GM18909 (cell line): ENCODE data around the gene RNASE13.

ENCODE experiments used
- ATAC-seq: cut with Tn5 transposase; IDR thresholded peaks from one replicate; pipeline ENCODE4 v1.9.1; 2021; ENCODE audit warnings: mild to moderate bottlenecking; ENCODE audit not compliant: unreplicated experiment, poor library complexity

Gene RNASE13

DNA sequence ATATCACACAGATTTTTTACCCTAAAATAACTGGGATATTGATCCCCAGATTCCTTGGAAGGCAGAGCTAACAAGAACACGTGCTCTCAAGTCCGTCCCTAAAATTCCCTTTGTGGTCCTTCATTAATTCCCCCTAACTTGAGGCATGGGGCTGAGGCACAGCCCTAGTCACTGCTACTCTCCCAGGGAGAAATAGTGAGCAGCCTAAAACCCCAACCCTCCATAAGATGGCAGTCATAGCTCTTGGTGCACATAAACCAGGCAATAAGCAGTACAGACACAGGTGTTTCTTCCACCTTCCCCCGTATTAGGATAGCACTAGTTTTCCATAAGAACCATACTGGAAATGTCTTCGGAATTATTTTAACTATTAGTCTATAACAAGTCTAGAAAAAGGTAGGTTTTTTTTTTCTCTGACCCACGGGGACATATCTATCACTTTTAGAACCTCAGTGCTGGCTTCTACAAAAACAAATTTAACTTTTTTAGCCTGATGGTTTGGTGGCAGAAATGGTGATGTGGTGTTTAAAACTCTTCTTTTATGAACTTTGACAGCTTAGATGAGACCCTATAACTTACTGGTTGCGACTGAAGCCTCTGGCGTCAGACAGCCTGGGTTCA is 32.4 kb upstream of the RNASE13 start:
- ATAC-seq, result no peak

DNA sequence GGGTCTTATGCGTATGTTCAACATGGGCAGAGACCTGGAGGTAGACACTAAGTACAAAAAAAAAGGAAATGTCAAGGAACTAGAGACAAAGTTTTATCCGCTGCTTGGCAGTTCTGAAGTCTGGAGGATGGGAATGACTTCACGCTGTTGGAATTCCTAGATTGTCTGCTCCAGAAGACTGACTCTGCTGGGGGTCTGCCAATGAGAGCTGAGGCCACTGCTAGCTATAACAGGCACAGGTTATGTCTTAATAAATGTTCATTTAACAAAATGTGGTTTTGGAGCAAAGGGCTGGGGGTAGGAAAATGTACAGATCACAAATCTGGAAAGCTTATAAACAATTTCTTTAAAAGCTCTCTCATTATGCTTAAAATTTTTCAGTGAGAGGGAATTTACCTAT is 28.9 kb upstream of the RNASE13 start:
- ATAC-seq, result no peak

DNA sequence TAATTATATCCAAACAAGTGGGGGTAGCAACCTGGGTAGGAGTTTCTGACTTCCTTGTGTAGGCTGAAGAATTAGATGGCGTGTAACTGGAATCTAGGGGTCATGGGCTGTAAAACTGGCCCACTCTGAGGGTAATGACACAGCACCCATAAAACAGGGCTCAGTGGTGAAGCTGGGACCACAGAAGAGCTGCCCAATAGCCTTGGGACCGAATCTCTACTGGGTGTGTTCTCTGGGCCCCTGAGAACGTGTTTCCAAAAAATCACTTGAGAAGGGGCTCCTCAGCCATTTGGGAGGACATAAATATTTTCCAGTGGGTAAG is 26.7 kb upstream of the RNASE13 start:
- no peak for ATAC-seq

DNA sequence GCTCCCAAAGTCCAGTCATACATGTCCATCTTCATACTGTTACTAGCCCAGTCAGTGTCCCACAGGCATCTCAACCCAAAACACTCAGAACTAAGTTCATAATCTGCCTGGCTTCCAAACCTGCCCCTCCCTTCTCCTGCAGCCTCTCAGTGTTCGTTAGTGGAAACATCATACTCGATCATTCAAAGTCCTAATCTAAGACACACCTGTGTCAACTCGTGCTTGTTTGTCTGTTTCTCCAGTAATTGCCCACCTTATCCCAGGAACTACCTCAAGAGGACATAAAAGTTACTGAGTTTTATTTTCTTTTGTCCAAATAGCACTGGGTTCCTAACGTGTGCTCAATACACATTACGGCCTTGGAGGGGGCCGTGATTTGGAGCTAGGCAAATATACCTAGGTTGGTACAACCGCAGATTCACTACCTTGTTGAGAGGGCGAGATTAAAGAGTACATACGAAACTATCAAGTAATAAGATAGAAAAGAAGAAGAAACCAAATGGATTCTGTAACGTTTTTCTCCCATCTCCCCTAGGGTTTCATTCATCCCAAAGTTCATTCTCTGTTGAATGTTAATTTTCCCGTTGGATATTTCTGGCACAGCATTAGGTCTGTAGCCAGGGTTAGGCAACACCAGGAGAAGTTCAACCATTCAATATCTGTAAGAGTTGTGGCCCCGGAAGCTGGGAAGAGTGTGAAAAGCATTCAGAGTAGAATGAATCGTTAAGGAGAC is 26.2 kb upstream of the RNASE13 start:
- no peak for ATAC-seq

DNA sequence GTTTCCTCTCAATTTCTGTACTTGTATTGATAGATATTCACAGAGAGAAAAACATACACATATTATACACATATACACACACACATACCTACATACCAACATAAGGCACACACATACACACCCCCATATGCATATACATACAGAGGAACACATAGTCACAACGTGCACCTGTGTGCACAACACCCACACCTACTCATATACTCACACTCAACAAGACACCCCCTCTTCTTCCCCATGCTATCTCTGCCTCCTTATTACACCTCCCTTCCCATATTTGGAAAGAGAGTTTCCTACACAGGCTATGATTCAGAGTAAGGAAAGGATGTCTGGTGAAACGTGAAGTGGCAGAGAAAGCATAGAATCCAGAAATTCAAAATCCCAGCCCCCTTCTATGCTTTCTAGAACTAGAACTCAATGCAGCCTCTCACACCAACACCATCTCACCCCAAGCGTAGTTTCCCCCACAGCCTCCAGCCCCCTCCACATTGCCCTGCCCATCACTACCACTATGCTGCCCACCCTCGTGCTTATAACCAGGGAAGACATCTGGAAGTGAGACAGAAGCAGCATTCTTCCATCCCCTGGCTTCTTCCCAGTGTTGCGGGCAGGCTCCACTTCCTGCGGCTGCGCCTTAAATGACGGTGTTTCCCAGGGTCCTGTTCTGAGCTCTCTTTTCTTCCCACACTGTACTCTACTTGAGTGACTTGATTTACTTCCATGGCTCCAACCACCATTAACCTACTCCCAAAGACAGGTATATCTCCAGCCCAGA is 25.4 kb upstream of the RNASE13 start:
- ATAC-seq, result no peak

DNA sequence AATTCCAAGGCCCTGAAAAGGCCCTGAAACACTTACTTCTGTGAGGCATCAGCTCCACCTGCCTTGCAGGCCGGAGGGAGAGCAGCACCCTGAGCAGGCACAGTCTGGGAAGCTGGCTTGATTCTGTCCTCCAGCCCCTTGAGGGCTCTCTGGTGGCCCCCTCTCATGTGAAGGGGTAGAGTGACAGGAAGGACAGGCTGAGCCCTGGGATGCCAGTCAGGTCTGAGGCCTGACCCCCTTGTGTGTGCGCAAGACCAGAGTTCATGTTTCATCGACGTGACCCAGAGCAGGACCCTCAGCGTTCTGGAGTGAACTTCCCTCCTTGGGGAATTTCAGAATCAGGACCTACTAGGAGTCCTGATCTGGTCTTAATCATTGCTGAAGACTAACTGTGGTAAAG is 24.3 kb upstream of the RNASE13 start:
- no peak for ATAC-seq

DNA sequence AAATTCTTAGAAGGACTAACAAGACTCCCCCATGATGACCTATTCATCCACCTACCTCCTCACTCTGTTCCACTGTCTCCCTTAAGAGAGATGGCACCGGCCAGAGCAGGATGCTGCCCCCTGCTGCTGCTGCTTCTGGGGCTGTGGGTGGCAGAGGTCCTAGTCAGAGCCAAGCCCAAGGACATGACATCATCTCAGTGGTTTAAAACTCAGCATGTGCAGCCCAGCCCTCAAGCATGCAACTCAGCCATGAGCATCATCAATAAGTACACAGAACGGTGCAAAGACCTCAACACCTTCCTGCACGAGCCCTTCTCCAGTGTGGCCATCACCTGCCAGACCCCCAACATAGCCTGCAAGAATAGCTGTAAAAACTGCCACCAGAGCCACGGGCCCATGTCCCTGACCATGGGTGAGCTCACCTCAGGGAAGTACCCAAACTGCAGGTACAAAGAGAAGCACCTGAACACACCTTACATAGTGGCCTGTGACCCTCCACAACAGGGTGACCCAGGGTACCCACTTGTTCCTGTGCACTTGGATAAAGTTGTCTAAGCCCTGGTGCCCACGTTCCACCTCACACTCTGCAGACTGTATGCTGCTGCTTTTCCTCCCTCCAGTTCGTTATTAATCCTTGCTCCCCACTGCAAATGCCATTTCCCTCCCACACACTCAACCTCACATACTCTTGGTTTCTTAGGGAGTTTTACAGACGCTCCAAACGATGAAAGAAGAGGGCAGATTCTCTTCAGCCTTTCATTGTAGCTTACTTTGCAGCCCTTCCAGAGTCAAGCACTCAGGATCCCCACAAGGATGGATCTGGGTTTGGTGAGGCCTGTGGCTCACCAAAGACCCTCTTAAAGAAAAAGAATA is 23.4 kb upstream of the RNASE13 start, which contains the start of gene RNASE8:
Gene RNASE8, plus strand, starts transcription at position 20 of the 873 bp plus-strand sequence. Its CDS starts 71 bp downstream, at position 91.
- no peak for ATAC-seq

DNA sequence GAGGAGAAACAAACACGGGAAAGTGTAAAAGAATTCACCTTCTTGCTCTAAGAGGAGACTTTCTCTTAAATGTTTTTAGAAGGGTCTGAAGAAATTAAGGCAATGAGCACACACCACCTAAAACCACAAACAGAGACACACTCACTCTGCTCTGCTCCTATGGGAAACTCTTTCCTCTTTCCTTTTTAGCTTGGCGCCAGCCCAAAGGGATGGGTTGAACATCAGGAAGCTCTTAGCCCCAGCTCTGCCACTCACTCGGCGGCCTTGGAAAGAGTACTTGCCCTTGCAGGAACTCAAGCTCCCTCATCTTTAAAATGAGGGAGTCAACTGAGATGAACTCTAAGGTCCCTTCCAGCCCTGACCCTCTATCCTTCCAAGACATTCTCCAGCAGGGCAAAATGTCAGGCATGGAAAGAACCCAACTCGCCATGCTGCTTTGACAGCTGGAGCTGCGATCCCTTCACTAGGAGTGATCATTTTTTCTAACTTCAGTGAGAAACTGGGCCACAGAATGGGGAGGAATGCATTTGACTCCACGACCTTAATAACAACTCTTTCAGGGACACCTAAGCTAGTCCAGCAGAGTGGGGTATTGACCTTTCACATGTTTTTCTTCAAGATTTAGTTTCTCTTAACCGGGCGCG is 22.0 kb upstream of the RNASE13 start:
- no peak for ATAC-seq

DNA sequence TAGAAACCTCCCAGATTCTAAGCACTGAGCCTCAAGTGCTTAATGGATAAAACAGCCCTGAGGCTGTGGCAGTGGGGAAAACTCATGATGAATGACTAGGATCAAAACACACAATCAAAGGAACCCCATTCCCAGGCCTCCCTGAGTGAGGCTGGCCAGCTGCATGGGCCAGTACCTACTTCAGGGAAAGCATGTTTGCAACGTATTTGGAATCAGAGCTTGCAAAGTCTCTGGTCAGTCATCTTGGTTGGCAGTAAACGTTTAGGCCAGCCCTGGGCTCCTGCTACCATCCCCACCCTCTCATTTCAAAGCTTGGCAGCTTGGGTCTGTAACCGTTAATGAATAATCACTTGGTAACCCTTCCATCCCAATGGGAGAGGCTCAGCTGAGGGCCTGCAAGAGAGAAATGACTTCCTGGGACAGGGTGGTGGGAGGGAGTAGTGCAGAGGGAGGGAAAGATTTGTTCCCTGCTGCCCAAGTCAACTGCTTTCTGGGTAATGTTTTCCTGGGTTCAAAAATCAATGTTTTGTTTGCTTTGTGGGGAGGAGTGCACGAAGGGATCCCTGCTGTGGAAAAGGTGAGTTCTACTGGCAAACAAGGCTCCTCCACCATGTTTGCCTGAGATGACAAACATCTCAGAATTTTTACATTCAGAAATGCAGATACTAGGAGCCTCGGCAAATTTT is 21.0 kb upstream of the RNASE13 start:
- ATAC-seq, result no peak

DNA sequence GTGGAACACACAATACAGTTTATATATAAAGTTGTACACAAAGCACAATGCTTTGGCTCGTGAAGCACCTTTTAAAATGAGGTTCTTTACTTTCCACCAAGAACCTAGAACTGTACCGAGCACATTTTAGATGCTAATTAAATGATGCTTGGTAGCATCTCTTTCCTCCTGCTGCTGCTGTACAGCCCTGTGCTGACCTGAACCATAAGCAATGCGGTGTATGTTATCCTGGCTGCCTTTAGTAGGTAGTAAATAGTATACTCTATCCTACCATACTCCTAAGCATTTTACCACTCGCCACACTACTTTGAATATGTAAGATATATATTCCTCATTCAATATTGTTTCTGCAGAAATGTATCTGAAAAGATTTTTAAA is 20.1 kb upstream of the RNASE13 start:
- ATAC-seq, result no peak

DNA sequence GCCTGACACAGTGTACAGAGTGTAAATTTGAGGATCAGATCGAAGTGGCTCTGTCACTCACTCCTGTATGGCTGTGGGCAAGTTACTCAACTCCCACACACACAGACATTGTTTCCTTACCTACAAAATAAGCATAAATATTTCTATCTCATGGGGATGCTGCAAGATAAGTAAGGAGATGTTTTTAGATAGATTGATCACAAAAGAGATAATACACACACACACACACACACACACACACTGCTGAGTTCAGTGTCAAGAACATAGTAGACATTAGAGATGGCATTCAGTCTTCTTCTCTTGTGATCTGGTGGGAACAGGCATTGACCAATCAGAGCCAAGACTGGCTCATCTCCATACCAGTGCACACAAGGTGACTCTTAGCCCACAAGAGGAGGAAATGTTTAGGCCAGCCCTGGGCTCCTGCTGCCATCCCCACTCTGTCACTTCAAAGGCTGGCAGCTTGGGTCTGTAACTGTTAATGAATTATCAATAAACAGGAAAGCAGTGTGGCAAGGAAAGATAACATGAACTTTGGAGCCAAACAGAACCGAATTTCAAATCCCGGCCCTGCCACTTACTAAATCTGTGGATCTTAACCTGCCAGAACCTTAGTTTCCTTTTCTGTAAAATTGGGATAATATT is 19.6 kb upstream of the RNASE13 start:
- no peak for ATAC-seq

DNA sequence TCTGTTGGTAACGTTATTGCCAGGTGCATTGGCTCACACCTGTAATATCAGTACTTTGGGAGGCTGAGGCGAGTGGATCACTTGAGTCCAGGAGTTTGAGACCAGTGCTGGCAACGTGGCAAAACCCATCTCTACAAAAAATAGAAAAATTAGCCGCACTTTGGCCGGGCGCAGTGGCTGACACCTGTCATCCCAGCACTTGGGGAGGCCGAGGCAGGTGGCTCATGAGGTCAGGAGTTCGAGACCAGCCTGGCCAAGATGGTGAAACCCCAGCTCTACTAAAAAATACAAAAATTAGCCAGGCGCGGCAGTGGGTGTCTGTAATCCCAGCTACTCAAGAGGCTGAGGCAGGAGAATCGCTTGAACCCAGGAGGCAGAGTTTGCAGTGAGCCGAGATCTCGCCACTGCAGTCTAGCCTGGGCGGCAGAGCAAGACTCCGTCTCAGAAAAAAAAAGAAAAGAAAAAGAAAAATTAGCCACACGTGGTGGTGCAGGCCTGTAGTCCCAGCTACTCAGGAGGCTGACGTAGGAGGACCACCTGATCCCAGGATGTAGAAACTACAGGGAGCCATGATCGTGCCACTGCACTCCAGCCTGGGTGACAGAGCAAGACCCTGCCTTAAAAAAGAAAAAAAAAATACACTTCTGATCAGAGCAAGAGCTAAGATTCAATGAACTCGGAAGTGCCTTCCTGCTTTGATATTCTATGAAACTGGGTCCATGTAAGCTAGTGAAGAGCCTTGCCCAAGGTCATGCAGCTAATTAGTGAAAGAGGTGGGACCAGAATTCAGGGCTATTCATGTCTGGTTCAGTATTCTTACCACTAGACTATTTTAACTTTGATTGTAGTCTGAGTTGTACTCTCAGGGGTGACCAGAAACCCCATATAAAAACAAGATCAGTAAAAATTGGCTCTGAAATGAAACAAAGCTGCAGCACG is 18.8 kb upstream of the RNASE13 start:
- no peak for ATAC-seq

DNA sequence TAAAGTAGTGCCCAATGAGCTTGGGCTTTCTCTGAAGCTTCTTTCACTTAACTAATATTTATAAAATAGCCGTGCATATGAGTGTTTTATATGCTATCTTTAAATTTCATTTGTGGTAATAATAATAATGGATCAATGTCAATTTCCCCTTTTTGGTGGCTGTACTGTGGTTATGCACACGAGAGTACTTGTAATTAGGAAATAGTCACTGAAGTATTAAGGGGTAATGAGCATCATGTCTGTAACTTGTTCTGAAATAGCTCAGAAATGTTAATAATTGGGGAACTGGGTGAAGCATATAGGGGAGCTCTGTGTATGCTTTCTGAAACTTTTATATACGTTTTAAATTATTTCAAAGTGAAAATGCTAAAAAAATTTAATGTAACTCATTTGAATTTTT is 16.0 kb upstream of the RNASE13 start:
- ATAC-seq, result no peak

DNA sequence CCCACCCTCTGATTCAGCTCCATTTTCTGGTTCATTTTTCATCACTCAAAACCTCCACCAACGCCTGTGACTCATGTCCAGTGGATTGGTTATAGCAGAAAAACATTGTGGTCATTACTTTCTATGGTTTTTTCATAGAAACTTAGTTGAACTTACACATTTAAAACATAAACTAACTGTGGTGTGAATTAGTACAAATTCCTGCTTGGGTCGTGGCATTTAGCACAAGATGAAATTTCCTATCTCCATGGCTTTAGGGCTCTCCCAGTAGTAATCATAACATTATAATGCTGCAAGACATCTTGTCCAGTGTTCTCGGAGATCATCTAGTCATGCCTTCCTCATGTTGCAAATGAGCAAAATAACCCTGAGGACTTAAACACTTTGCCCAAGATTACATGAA is 14.7 kb upstream of the RNASE13 start:
- no peak for ATAC-seq

DNA sequence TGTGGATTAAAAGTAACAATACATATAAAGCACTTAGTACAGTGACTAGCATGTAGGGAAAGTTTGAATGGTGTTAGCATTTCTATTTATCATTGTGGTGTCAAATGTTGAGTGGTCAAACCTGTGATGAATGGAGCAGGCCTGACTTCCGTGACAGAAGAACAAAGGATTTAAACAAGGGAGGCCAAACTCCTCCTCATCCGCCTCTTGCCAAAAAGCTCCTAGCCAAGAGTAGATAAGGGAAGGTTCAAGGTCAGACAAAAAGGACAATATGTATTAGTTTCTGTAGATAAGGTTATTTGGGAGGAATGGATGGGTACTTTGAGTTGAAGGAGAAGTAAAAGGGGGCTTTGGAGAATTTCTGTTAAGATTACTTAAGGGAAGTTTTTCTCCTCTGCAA is 14.0 kb upstream of the RNASE13 start:
- ATAC-seq, result no peak

DNA sequence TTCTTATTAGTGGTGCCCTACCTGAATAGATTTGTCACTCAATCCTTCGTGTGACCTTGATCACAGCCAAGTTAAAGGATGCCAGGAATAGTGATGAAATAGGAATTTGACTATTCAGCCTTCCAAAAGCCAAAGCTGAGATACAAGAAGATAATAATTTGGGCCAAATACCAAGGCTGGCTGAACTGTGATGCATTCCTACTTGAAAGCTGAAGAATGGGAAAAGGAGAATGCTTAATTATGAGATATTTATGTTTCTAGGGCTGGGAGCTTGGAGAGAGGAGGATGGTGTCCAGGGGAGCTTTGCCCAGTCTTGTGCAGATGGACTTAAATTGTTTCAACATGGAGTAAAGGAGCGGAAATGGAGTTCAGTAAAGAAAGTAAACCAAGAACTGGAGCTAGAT is 12.8 kb upstream of the RNASE13 start:
- no peak for ATAC-seq

DNA sequence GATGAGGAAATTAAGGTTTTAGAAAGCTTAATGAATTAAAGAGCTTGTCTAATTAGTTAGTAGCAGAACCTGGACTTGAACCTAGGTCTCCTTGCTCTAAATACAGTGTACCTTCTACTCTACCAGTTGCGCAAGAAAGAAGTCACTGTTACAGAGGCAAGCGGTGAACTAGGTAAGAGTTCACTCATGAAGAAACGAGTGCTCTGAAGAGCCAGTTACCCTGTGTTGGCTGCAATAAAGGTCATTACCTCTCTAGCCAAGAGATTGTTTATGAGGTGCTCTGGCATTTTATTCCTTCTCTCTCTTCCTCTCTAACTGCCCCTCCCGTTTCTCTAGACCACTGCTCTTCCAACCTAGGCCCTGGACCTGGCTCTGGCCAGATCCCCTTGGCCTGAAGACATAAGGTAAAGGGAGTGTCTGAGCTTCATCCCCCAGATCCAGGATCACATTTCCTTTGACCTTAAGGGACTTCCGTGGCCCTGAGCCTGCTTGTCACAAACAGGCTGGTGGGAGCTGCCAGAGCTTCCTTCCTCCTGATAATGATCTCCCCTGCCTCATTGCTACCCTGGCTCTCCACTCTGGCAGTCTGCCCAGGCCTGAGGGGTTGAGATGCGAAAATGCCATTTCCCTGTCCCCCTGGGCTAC is 9.5 kb upstream of the RNASE13 start:
- no peak for ATAC-seq
